HG02623 (cell line): Measurements from ENCODE around the gene TMEM54.

ENCODE experiments used
- ATAC-seq: cut with Tn5 transposase; IDR thresholded peaks from one replicate; pipeline ENCODE4 v1.9.1; 2021; ENCODE audit warnings: moderate library complexity; ENCODE audit not compliant: unreplicated experiment

Gene TMEM54

DNA sequence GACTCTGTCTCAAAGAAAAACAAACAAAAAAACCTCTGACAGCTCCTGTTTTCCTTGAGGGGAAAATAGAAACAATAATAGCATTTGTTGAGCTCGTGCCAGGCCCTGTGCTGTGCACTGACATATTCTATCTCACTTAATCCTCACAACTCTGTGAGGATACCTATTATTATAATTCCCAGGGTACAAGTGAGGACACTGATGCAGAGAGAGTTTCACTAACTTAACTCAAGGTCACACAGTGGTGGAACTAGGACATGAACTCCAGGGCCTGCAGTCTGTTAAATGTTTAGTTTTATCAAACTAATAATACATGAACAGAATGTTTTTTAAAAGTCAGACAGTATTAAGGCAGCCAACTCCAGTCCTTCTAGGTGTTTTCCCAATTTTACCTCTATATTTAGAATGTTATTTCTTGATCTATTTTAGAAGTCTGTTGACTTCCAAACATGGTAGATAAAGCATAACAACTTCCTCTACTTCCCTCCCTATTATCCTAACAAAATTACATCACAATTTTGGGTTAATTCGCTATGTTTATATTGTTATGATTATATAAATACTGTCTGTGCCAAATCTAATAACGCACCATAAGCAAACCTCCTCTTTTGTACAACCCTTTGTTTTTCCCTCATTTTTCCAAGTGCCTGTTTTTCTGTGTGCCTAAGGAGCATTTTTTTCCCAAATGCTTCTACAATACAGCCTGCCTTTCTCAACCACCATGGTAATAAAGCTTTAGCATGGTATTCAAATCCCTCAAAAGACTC, 35.4 kb downstream of the TMEM54 start:
- ATAC-seq: no peak

- ATAC-seq: no peak
Measured at GRCh38 chr1:32864375-32865019, 36.7 kb downstream of the TMEM54 start.

DNA sequence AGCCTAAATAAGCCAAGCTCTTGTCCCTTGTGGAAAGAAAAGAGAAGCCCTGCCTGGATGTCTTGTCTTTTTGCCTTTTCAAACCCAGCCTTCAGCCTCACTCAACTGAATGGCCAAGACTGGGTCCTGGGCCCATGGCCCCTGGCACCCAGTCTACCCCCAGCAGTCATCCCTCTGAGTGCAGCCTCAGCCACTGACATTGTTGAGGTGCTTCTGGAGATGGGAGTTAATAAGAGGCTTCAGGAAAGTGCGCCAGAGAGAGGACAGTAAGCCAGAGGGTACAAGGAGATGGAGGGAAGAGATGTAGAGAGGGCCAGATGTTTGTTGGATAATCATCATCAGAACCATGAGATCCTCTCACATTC, 37.3 kb downstream of the TMEM54 start:
- ATAC-seq: no peak

DNA sequence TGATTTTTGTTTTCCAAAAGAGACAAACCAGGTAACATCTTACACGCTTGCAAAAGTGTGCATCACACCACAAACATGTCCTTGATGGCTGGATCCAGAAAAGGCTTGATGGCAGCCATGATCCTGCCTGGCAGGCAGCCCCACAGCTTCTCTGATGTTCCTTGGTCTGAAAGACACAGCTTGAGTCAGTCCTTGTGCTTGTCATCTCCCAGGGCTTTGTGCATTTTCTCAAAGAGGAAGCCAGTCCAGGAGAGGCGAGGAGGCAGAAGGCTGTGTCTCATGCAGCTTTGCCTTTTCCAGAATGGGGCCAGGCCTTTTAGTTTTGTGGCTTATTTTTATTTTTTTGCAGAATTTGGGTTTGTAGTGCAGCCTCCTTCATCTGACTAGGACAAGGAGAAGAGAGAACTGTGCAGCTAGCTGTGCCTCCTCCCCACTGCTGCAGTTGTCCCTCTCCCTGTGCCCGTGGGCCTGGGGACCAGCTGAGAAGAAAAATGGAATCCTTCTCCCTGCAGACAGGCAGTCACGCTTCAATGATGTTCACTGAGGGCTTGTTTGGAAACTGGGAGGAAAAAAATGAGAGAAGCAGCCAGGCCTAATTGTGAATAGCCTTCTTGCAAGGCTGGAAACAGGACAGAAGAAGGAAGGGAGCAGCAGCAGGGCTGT, 37.8 kb downstream of the TMEM54 start:
- ATAC-seq: no peak

DNA sequence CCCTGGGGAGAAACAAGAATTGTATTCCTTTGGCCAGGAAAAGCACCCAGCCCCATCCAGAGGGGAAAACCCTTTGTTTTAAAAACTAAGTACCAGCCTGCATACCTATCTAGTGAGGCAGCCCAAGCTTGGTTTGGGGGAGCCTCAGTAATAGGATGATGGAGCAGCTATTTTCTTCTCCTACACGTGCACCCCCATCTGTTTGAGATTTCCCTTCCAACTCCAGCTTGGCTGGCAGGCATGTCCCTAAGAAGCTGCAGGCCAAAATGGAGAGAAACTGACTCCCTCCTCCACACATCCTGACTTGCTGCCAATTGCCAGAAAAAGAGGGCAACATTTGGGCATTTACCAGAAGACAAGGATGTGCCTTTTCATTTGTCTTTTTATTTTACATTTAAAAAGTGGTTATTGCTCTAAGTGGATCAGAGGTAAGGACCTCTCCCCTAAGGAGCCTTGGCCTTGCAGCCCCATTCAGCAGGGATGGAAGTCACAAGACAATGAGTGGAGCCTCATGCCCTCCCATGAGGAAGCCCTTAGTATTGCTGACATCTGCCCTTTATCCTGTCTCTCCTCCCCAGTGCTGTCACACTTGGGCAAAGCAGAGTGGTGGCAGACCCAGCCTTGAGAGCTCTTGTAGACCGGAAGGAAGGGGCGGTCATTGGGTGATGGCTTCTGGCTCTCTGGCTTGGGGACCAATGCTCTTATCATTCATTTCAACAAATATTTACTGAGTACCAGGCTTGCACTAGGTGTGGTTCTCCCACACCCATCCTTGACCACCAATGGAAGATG, 39.1 kb downstream of the TMEM54 start:
- ATAC-seq: no peak

- ATAC-seq: no peak
Measured at GRCh38 chr1:32860566-32860965, 40.6 kb downstream of the TMEM54 start.

DNA sequence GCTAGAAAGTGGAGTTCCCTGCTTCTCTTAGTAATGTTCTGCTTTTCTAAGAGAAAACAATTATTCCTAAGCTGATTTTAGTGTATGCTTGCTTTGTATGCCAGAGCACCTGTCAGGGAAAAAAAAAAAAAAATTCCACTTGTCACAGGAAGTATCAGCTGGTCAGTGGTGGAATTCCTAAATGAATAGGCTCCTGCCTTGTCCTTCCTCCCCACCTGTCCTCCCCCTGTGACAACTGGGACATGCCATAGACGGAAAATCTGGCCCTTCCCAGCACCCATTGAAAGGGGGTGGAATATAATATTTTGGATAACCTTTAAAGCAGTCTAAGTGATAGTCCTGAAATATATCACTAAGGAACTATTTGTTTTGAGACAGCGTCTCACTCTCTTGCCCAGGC, 41.3 kb downstream of the TMEM54 start:
- no peak for ATAC-seq

DNA sequence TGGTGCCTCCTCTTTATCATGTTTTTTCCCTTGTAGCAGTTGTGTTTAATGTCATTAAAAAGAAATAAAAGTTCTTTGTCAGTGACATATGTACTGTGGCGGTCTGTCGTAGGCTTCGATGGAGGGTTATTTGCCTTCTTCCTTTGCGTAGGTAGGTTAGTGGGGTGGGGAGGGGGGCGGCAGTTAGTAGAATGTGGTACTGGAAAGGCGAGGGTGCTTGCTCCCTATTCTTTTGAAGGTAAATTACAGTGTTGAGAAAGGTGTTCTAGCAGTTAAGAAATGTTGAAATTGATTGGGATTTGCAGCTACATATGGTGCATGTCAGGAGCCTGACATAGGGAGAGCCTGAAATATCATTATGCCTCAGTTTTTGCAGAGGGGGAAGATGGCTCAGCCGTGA, 42.4 kb downstream of the TMEM54 start:
- no peak for ATAC-seq

DNA sequence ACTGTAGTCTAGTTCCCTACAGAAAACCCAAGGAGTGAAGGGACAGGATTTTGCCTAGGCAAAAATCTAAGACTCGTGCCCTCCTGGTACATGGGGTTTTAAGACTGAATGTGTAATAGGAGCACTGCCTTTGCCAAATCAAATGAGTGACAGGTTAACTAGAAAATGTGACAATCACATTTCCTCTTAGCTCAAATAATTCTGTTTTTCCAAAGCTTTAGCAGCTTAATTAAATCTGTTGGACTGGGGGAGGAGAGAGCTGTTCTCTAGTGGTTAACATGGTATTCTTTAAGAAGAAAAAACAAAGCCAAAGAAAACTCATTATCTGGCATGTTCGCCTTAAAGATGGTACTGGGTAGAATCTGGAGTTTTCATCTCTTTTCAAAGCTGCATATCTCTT, 43.1 kb downstream of the TMEM54 start:
- ATAC-seq: no peak

- no peak for ATAC-seq
Measured at GRCh38 chr1:32855861-32856617, 45.1 kb downstream of the TMEM54 start.

GRCh38 chr1:32848354-32849063, 52.7 kb downstream of the TMEM54 start:
- no peak for ATAC-seq
